Fibroblast of upper back skin (primary cell): ENCODE results near the gene AUTS2.
A peak's percentile ranks its signal among the peaks of the same experiment; 100 is the strongest.
"Not testable (repeated sequence)": the region's sequence is repeated elsewhere in the genome, so short reads cannot be mapped to it uniquely, and the experiment has no call there.

ENCODE experiments used
- DNase-seq: peaks from one replicate; pipeline ENCODE4 v3.0.0-alpha.2; 2013

The AUTS2 gene

DNA sequence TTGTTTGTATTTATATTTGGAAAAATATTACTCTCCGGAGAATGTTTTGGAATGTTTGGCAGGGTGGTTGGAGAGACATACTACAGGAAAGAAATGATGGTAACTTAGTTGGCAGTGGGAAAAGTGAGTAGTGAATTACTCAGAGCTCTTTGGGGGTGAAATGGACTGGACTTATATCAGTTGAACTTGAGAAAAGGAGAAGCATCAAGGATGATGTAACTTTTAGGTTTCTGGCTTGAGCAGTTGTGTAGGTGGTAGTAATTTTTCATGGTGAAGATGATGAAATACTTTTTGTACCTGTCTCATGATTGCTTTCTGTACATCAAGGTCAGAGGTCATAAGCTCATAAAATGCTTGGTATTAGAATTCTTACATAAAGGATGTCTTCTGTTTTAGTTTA, 617.2 kb downstream of the AUTS2 start:
- DNase-seq: peak; percentile 79

DNA sequence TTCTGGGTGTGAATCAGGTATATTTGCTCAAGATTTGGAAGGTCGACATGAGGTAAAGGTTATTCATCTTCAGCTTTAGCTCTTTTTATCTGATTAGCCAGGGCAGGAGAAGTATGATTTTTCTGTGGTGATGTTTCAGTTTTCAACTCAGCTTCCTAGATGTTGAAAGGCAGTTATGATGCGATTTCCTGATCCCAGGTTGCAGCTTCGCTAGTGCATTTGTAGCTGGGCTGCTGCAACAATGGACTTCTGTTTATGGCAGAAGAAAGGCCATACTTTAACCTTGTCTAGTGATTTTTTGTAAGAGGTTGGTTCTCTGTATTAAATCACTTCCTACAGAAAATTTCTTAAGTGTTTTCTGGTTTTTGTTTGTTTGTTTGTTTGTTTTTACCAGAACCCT, 619.3 kb downstream of the AUTS2 start:
- DNase-seq: no peak

- DNase-seq: no peak
Measured at GRCh38 chr7:70218006-70218405, 619.7 kb downstream of the AUTS2 start.

DNA sequence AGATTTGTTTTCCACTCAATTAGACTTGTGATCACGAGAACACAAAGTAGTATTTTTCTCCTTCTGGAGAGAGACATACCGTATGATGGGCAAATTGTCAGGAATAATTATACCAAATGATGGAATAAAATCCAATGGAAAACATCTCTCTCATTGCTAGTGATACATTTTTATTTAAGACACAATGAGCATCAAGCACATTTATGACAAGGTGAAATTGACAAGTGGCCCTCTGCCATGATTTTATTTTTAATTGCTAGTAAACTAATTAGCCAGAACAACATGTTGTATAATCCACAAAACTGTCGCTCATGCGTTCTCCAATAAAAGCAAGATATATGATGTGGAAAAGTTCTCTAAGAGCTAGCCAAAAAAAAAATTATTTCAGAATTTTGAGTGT, 620.8 kb downstream of the AUTS2 start:
- DNase-seq: no peak

DNA sequence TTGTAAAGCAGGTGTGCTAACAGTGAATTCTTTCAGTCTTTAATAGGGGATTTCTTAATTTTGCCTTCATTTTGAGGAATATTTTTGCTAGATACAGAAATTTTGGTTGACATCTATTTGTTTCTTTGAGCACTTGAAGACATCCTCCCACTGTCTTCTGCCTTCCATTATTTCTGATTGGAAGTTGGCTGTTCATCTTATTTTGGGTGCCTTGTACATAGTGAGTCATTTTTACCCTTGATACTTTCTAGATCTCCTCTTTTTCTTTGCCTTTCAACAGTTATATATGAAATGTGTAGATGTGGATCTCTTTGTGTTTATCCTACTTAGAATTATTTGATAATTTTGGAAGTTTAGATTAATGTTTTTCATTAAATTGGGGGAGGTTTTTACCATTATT, 631.0 kb downstream of the AUTS2 start:
- no peak for DNase-seq

GRCh38 chr7:70230761-70231160, 632.5 kb downstream of the AUTS2 start:
- DNase-seq: no peak

GRCh38 chr7:70233776-70234175, 635.5 kb downstream of the AUTS2 start:
- no peak for DNase-seq

DNA sequence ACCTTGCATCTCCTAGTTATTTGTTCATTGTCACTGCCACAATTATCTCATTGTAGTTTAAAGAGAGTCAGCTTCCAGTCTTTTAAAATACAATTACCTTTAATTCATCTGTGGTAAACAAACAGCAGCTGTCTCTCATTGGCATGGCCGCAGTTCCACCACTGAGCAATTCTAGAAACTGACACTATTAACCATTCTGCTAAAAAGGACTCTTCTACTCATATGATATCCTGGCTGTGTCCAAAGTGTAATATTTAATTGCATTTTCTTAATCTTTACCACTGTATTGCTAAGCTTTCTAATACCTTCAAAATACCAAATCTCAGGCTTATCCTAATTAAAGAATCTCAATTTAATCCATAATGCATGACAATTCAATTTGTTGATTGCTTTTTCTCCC, 639.0 kb downstream of the AUTS2 start:
- DNase-seq: no peak

DNA sequence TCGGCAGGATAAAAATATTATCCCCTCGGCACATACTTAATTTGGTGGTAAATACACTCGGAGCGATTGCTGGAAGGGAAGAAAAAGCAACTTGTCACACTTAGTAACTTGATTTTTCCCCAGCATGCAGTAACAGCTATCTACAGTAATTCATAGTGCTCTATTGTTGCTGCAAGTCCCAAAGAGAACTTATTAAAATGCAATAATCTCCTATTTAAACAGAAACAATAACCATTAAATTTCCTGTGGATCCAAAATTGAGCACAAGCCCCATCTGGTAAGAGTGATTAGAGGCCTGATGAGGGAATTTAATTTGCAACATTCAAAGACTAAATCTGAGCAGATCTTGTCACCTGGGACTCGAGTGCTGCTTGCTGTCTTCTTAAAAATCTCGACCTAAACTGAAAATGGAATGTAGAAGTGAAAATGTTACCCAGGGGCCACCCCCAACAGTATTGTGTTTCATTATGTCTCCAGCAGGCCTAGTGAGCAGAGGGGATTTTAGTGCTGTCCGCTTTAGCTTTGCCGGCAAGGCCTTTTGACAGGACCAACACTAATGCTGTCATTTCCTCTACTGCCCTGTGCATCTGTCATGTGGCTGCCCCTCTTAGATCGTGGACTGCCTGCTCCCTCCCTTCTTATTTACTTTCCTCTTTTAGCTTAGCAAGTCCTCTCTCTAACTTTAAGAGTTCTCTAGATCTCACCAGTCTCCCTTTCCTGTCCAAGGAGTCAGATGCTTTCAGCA, 639.7 kb downstream of the AUTS2 start:
- DNase-seq: no peak

GRCh38 chr7:70239918-70240317, 641.6 kb downstream of the AUTS2 start:
- no peak for DNase-seq

GRCh38 chr7:70240873-70241272, 642.6 kb downstream of the AUTS2 start:
- no peak for DNase-seq

GRCh38 chr7:70241536-70242175, 643.4 kb downstream of the AUTS2 start:
- DNase-seq: peak; percentile 17

DNA sequence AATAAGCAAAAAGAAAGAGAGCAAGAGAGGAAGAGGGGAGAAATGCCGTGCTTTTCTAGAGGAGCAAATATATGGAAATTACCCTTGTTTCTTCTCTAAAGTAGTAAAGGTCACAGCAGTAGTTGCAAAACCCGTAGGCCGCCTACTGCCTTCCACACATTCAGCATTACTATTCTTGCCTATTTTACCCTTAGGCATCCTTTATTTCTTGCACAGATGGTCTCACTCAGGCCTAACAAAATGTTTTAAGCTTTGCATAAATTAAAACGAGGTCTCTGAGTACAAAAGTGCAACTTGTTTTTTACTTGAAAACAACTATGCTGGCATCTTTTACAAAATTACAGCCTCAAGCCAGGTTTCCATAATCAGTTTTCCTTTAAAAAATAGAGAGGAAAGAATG, 644.6 kb downstream of the AUTS2 start:
- DNase-seq: no peak

DNA sequence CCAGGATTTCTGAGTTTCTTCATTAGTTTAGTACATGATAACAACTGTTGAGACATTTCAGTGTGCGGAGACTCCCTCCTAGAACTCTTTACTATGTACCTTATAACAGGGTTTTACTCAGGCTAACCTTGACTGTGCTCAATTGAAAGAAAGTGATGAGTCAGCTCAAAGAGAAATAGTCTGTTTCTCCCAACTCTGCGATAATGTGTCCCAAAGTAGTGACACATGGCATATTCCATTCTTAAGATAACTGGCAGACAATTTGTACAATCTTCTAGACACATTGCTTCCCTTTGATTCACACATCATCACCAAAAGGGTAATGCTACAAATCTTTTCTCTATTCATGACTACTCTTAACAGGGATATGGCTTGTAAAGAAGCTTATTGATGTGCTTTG, 645.2 kb downstream of the AUTS2 start:
- no peak for DNase-seq

DNA sequence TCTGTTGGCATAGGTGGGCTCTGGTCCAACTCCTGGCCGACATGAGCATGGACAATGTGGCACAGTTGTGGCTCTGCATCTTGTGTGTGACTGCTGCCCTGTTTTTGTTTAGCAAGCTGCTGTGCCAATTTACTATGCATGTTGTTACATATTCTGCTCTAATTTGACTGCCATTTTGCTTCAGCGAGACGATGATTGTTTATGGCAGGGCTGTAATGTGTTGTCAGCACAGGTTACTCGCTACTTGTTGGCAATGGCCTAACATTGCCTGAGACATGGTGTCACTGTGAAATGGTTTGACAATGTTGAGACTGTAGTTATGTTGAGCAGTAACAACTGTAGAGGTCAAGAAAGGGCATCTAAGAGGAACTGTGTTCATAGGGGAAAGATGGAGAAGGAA, 659.6 kb downstream of the AUTS2 start:
- DNase-seq: no peak

GRCh38 chr7:70259502-70259901, 661.2 kb downstream of the AUTS2 start:
- DNase-seq: peak; percentile 71

- no peak for DNase-seq
Measured at GRCh38 chr7:70263471-70264255, 665.4 kb downstream of the AUTS2 start.

- peak; percentile 71 for DNase-seq
Measured at GRCh38 chr7:70266186-70266585, 667.9 kb downstream of the AUTS2 start.

DNA sequence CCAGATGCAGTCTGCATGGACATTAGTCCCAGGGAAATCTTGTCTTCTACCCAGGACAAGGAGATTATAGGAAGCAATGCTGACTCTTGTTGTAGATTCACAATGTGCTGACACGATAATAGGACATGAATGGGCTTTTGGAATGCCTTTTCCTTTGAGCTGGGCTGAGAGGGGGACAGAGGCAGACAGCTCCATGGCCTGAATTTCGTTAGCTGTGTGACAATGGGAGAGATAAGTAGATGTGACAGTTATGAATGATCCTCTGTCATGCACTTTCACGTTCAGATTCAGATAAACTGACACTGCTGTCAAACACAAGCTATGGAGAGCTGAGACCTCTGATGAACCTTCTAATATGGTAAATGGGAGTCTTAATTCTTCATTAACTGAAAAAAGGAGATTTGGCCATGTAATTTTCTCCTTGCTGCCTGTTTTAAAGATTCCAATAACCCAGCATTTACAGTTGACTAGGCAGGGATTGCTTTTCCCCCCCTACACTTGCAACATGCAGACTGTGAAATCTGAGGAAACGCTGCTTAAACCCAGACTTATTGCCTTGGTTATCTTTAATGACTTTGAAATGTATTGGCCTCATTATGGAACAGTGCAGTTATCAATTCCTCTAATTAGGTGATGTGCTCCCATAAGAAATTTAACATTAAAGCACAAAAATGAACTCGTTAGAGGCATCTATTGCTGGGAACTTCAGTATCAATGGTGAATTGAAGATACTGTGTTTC, 669.3 kb downstream of the AUTS2 start:
- no peak for DNase-seq

DNA sequence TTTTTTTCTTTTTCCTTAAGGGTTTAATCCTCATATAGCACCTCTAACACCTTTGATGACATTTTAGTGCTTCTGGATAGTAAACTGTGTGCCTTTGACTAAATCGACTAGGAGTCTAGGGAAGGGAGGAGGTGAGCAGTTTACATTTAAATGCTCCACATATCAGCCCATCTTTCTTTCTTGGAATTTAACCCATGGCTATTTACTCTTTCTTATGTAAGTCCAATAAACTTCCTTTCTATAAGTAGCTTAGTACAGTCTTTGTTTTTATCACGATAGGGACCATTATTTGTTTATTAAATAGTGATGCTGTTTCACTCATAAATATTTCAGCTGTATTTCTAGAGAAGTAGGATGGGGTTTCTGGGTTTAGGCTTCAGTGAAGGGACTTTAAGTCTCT, 669.9 kb downstream of the AUTS2 start:
- DNase-seq: no peak

DNA sequence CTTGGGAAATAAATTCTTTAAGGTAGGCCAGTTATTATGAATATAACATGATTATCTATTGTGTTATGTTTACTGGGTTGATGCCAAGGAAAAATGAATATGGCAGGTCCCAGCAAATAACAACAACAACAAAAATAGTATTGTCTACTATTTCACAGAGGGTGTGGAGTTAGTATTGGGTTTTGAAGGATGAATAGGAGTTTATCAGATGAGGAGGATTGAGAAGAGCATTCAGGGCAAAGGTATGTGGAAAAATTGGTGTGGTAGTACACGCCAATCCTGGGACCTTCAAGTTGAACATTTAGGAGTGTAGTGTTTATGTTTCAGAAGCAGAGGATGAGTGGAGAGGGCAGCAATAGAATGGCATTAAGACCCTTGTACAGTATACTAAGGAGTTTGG, 671.9 kb downstream of the AUTS2 start:
- no peak for DNase-seq

GRCh38 chr7:70271617-70272081, 673.4 kb downstream of the AUTS2 start:
- DNase-seq: peak; percentile 64

GRCh38 chr7:70275570-70275969, 677.3 kb downstream of the AUTS2 start:
- DNase-seq: not testable (repeated sequence)
